G401.6 (cell line): ENCODE measurements around the gene ATP2A3.

Experiments
- FAIRE-seq: peaks from 2 replicates; lab custom pipeline; 2012; peaks lifted over from hg19 to GRCh38; lab: Jason Lieb, UNC

The ATP2A3 gene

DNA sequence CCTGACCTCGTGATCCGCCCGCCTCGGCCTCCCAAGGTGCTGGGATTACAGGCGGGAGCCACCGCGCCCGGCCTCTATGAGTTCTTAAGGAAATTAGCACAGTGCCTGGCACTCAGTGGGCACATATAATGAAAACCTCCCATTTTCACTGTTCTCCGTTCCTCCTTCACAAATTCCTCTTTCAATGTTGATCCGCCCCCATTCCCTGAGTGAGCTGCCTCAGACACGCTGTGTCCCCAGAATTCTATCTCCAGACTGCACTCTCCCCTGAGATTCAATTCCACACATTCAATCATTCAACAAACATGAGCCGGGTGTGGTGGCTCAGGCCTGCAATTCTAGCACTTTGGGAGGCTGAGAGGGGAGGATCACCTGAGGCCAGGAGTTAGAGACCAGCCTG, 55.0 kb downstream of the ATP2A3 start:
- no peak for FAIRE-seq

DNA sequence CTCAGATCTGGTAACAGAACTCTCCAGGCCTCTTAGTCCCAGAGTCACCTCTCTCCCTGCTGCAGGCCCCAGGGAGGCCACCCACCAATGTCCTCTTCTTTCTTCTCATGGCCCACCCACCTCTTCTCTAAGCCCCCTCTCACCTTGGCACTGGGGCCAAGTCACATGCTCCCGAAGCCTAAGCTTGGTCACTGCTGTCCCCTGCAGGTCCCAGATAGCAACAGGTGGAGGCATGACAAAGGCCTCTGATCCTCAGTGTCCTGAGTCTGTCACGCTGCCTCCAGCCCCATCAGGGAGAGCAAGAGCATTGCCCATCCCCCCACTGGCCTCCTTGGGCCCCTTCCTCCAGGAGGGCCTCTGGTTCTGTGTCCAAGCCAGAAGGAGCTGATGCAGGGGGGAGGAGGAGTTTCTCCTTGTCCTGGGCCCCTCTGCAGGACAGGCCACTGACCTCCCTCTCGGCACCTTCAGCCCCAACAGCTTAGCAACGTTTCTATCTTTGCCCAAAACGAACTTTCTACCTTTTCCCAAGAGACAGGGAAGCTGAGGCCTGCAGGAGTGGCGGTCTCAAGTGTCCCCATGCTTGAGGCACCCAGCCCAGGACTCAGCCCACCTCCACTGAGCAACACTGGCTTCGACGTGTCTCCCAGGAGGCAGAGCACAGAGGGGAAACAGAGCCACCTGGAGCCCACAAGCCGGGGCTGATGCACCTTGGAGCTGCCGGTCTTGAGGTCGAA, 56.6 kb downstream of the ATP2A3 start:
- no peak for FAIRE-seq

DNA sequence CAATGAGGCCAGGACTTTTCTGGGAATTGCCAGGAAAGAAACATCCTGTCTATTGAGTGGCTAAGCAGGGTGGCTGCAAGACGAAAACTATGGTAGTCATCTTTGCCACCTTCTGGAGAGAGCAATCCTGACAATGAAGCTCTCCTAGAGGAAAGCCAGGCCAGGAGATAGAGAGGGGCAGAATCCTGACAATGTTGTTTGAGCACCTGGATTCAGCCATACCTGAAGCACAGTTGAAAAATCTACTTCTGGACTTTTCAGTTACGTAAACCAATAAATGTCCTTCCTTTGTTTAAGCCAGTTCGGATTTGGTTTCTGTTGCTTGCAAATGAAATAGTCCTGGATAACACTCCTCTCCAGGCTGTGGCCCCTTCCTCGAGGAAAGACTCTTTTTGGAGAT, 57.4 kb downstream of the ATP2A3 start:
- no peak for FAIRE-seq

DNA sequence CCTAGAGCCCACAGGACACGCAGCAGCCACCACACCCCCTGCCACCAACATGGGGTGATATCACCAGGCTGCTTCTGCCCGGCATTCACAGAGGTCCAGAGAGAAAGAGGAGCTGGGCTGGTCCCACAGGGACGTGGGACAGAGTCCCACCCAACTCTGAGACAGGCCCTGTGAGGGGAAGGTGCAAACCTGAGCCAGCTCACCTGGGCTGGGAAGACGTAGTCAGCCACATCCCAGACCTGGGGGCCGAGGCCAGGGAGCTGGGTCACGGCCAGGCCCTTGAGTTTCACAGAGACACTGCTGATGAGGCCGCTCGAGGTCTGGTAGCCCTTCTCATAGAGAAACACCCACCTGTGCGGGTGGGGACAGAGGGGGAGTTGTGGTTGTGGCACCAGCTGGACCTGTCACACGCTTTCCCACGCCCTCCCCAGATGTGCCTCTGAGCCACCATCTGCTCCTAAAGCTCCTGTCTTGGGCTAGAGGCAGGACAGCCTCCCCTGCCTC, 59.2 kb downstream of the ATP2A3 start:
- FAIRE-seq: no peak

DNA sequence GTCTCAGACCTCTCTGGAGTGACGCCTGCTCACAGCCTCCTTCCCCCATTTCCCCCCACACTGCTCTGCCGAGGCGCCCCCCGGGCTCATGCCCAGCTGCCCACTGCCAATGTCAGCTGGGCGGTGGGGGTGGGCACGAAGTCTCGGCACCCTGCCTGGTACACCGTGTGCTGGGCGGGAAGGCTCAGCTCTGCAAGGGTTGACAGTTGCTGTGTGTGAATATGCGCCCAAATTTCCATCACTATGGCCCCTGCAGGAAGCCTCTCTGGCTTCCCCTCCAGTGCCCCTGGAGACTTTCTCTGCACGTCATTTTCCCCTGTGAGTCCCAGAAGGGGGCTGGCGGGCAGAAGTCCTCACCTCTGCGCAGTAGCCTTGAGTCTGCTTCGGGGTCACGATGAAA, 59.7 kb downstream of the ATP2A3 start:
- FAIRE-seq: no peak

DNA sequence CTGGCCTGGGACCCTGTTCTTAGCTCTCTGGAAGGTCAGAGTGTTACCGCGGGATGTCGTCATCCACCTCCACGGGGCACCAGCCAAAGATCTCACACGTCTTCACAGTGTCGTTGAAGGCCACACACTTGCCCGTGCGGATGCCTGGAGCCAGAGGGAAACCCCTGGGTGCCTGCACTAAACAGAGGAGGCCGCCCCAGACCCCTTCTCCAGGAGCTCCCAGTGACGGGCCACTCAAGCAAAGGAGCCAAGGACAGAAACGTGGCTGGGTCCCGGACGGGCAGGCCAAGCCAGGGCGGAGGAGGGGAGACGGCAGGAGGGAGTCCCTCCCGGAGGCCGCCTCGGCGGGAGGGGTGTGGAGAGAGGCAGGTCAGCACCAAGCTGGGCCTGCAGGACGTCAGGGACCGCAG, 60.4 kb downstream of the ATP2A3 start:
- no peak for FAIRE-seq

DNA sequence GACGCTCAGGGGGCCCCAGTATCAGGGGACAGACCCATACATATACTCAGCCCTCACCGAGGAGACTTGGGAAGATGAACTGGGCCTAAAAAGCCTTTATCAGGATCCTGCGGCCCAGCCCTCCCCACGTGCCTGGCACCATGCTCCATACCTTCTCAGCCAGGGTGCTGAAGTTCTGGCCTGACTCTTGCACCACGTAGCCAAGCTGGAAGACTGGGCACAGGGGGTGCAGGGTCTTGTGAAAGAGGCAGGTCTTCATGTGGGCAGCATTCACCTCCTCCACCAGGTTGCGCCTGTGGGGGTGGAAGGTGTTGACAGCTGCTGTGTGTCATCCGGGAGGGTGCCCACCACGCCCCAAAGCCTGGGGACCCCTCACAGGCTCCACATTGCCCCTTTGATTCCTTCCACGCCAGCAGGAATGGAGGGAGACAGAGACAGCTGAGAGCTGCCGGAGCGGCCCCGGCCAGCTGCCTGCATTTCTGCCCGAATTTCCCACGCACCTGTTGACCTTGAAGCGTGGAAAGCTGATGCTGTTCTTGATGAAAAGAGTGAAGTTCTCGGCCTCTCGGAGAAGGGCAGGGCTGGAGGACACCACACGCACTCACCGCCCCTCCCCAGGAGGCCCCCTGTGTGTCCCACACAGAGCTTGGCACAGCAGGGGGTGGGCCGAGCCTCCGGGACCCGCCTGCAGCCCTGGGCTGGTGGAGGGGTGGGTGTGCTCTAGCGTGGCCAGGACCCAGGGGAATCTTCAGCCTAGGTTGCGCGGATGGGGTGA, 61.0 kb downstream of the ATP2A3 start:
- FAIRE-seq: no peak

DNA sequence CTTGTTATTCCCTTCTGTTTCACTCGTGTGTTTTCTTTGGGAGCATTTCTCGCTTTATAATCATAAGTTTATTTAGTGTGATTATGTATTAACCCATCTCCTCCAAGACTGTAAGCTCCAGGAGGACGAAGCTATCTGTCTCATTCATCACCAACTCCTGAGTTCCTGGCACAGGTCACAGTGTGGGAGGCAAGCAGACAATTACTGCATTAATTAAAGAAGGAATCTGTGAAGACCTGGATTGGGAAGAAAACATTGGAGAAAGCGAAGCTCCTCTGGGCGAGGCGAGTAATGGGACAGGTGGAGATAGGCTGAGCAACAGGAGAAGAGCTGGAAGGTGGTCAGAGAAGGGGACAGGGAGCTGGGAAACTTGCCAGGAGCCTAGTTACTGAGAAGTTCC, 63.6 kb downstream of the ATP2A3 start:
- no peak for FAIRE-seq

DNA sequence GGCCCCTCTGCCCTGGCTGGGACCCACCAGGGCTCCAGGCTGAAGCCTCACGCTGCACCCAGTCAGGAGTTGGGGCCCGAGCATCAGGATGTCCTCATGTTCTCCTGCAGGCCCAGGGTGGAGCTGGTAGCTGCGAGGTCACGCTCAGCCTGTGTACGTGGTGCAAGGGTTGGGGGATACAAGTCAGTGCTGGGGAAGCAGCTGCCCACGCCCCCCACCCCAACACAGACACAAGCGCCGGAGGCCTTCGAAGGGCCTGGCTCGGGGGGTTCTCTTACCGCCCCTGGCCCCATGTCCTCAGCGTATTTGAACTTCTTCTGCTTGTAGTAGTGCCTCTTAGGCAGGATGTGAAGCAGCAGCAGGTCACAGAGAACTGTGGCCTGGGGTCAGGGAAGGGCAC, 66.5 kb downstream of the ATP2A3 start:
- FAIRE-seq: no peak

DNA sequence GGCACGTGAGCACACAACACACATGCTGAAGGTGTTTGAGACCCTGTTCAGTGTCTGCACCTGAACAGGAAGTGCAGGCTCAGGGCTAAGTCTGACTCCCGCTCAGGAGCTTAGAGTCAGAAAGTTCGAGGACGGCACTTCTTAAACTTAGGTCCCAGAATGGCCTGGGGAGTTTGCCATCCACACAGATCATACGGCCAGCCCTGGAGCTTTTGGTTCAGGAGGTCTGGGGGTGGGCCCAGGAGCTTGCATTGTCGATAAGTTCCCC, 67.3 kb downstream of the ATP2A3 start:
- FAIRE-seq: no peak

DNA sequence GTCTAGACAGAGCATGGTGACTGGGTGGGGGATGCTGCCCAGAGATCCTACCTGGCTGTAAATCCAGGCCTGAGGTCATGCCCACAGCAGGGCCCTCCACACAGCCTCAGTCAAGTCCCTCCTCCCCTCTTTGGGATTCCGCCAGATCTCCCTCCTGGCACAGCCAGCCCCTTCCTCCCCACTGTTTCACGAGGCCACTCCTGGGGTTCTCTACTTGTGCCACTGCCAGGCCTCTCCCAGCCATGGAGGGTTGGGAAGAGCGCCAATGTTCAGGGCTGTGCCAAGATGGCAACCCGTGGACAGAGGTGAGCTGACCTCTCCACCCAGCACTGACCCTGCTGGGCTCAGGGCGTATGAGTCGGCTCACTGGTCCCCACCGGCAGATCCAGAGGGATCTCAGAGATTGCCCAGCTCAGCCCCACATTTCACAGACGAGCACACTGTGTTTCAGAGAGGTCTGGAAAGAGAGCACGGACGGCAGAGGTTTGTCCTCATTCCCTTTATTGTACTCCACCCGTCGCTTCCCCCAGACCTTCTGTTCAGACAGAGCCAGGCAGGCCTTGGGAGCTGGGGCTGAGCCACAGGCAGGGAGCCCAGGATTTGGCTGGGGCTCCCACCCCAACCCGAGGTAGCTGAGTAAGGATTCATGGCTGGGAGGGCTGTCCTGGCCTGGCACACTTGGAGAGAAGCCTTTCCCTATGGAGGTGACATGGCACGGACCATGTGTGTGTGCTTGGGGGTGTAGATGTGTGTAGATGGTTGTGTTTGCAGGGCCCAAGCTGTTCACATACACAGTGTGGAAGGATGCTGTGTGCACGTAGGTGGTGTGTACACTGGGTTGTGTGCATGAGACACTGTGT, 67.9 kb downstream of the ATP2A3 start:
- no peak for FAIRE-seq

DNA sequence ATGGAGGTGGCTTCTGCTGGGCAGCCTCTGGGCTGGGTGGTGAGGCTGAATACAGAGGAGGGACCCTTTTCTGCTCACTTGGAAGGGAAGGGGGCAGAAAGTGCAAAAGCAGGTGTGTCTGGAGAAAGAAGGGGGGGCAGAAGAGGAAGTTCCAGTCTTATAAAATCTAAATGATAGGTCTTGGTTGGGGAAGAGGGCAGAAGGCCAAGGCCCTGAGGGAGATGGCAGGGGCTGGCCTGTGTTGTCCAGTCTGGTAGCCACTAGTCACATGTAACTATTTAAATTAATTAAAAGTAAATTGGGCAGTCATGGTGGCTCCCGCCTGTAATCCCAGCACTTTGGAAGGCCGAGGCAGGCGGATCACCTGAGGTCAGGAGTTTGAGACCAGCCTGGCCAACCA, 68.9 kb downstream of the ATP2A3 start:
- no peak for FAIRE-seq

DNA sequence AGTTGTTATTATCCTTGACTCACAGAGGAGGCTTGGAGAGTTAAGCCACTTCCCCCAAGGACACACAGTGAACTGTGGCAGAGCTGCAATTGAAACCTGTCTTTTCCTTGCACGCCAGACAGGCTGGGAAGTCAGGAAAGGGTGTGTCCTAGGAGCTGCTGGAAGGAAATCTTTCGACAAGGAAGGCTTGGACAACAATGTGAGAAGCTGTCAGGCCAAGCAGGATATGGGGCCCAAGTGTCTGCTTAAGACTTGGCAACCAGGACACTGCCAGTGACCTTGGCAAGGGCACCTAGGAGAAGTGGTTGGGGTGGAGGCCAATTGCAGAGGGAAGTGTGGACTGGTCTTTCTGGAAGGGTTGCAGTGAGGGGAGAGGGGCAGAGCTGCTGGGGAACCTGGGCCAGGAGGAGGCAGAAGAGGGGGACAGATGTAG, 69.3 kb downstream of the ATP2A3 start:
- FAIRE-seq: no peak

DNA sequence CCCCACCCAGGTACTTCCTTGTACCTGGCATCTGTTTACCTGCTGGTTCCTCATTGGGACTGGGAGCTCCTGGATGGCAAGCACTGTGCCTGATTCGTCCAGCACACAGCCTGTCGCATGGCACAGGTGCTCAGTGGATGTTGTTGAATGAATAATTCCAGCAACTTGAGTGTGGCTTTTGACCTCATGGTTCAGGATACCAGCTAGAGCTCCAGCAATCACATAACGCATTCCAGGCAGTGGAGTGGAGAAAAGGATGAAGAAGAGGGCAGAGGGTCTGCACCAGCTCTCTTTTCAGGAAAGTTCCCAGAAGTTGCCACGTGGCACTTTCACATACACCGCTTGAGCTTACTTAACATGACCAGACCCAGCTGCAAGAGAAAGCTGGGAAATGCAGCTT, 70.0 kb downstream of the ATP2A3 start:
- FAIRE-seq: no peak

DNA sequence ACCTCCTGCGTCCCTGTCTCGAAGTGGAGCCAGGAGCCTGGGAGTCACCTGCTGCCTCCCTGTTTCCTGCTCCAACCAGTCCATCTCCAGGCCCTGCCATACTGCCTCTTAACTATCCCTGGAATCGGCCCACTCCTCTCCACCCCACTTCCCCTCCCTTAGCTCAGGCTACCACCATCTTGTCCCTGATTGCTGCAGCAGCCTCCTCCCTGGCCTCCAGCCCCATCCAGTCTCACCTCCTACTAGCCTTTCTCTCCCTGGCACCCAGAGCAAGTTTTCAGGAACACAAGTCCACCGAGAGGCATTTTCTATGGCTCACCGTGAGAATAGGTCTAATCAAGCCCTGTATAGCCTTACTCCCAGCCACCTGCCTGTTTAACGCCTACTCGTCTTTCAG, 70.5 kb downstream of the ATP2A3 start:
- FAIRE-seq: no peak

DNA sequence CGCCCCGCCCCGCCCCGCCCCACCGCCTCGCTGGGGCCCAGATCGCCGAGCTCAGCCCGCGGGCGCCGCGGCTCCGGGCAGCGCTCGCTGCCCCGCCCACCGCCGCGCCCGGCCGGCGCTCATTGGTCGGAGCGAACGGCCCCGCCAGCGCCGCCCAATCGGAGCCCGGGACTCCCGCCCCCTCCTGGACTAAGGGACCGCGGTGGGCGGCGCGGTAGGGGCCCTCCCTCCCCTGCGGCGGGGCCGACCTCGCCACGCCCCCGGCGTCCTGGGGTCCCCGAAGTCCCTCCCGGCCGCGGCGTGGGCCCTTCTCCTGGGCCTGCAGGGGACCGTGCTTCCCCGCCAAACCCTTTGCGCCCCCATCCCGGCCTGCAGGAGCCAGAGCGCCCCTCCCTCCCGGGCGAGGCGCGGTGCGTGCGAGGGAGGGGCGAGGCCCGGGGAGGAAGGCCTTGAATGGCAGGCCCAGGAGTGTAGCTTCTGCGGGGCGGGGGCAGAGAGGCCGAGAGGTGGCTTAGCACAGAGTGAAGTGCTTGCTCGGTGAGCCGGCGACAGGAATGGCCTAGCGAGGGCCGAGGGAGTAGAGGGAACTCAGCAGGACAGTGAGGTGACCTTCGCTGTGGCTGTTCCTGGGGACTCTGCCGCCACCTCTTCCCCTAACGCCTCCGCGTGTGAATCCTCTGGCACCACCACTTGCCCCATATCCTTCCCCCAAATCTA, 71.1 kb downstream of the ATP2A3 start, which contains the start of gene CAMKK1:
CAMKK1 (minus strand) TSS at position 51 of the 717 bp plus-strand sequence. CDS start 7,366 bp downstream, outside the sequence.
- FAIRE-seq: no peak

DNA sequence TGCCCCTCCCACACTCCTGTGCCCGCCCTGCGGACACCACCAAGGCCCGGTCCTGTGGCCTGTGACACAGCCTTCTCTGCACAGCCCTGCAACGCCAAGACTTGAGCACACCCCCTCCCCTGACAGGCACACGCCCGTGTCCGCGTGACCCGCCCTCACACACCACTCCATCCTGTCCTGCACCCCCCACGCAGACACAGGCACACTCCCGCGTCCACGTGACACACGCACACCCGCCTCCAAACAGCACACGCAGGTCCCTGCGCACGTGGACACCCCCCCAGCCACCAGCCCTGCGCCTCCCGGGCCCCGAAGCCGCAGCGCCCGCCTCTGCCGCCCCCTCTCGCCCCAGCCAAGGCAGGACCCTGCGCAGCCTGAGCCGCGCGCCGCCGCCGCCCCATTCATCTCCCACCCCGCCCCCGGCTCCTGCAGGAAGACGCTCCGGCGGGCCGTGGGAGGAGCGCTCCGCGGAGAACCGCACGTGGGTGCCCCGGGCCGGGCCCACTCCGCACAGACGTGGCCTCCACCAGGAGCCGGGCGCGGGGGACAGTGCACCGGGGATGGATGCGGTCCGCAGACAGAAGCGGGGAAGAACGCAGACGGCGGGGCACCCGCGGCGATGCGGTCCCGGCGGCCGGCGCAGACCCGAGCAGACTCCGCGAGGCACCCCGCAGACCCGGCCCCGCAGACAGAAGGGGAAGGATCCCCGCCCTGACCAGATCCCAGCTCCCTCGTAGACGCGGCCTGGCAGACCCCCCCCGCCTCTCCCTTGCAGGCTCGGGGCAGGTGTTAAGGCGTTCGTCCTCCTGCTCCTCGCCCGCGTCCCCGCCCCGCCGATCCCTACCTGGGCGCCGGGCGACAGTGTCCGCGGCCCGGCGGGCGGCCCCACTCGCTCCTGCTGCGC, 71.9 kb downstream of the ATP2A3 start:
- no peak for FAIRE-seq

DNA sequence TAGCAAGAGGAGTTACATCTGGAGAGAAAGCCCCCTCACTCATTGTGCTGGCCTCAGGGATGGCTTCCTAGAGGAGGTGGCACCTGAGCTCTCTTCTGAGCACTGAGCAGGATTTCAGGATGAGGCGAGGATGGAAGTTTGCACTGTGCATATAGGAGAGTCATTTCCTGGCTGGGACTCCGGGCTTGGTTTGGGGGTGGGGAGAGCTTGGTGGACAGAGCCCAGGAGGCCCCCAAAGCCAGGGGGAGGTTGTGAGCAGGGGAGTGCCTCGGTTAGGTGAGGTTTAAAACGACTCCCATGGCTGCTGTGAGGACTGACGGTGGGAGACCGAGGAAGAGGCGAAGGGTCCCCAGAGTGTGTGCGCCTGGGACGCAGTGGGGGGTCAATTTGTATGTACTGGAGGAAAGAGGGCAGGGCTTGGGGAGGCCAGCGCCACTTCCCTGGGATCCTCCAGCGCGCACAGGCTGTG, 72.6 kb downstream of the ATP2A3 start:
- no peak for FAIRE-seq

DNA sequence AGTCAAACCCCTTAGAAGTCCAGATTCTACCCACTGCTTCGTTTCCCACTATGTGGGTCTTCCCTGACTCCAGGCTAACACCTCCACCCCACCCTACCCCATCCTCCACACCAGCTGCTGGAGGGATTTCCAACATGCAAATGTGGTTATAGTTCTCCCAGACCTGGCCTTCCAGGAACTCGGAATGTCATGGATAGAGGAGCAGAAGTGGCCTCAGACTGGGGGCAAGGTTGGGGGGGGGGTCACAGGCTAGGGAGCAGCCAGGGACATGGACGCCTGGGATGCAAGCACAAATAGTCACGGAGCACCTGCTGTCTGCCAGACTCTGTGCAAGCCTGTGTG, 73.4 kb downstream of the ATP2A3 start:
- FAIRE-seq: no peak

DNA sequence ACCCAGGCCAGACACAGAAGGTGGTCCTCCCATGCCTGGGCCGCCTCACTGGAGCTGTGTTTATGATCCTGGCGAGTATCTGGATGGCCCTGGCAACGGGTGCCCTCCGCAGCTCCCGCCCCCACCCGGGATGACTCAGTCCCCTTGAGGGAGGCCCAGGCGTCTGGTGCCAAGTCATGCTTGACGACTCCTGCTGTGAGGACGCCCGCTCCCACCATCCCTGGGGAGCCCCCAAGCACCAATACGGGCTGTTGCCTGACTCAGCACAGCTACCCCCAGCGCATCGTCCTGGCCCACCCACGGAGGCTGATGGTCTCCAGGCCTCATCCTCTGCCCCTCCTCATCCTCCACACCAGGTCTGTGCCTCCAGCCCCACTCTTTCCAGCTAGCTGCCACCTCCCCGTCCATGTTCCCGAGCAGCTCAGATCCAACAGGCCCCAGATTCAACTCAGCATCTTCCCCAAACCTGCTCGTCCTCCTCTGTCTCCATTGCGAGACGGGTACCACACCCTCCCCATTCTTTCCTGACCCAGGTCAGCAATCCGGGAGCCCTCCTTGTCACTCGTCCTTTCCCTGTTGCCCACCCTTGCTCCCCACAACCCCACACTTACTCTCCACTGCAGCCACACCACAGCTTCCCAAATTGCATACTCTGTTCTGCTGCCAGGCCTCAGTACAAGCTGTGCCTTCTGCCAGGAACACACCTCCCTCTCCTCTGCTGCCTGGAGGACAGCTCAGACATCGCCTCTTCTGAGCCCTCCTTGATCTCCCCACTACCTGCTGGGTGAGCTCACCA, 74.0 kb downstream of the ATP2A3 start:
- no peak for FAIRE-seq
